GM18861 (cell line): ENCODE data around the gene CLP1.

Source experiments
- ATAC-seq: cut with Tn5 transposase; IDR thresholded peaks from one replicate; pipeline ENCODE4 v1.9.1; 2021; ENCODE audit not compliant: unreplicated experiment

Gene CLP1

DNA sequence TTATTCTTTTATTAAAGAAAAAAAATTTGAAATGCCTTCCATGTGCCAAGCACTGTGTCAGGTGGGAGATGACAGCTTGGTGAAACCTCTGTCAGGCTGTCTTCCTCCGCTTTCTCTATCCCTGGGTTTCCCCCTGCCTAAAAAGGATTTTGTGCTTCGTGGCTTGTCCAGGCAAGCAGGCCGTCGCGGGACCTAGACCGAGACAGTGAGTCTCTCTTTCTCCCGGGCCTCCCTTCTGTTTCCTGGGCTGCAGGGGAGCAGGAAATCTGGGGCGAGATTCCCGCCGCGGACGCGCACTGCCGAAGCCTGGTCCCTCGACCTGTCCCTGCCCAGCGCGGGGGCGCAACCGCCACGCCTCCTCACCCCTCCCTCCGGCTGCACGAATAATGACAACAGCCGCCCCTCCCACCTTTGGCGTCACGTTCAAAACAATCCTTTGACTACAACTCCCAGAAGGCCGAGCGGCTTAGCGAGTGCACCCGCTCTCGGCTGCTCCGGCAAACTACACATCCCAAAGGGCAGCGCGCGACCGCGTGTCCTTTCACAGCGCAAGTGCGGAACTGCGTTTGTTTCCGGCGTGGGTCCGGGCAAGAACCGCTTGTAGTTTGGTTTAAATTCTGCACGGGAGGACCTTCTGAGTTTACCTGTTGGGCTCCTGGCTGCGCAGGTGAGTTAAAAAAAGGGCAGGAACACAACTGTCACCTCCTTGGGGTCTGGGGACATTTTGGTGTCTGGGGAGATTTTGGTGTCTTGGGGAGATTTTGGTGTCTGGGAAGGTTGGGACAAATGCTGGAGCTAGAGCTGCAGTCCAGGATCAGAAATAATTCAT, at the start of gene CLP1:
TSS of gene CLP1 (plus strand) at position 569 of the 829 bp plus-strand sequence. CDS start 1,715 bp downstream, outside the sequence.
- ATAC-seq = peak; percentile 99

DNA sequence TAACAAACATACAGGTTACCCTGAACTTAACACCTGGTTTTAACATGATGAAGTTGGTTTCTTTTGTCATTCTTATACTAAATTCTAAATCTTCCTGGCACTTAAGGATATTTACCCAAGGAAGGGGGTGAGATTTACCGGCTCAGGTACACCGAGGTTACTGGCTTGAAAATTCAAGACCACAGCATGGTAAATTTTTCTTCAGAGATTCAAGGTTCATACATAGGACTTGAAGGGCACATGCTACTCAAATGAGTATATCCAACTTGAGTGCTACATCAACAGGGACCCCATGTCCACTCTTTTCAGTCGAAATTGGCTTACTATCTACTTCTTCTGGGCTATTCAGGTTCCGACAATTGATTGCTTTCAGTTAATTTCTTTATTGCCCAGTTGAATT, 47.4 kb upstream of the CLP1 start:
- no peak for ATAC-seq

- no peak for ATAC-seq
Observed at GRCh38 chr11:57614234-57614772, 43.3 kb upstream of the CLP1 start.

- ATAC-seq = no peak
Observed at GRCh38 chr11:57615308-57615707, 42.3 kb upstream of the CLP1 start.

DNA sequence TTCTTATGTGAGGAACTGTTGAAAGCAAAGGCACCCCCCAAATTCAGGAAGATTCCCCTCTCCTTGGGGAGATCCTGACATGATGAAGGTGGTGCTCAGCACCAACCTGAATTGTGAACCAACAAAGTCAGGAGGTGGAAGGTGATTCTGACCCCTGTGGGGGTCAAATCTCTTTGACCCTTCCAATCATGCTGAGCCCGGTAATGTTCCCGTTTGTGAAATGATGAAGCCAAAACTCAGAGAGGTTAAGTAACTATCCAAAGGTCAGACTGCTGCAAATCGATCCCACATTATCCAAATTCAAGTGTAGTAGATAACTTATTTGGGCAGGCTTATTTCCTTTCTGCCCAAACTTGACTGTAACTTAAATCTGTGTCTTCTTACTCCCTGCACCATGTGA, 41.0 kb upstream of the CLP1 start:
- ATAC-seq = no peak

- ATAC-seq = no peak
Observed at GRCh38 chr11:57618438-57618837, 39.1 kb upstream of the CLP1 start.

- no peak for ATAC-seq
Observed at GRCh38 chr11:57619331-57619730, 38.2 kb upstream of the CLP1 start.

DNA sequence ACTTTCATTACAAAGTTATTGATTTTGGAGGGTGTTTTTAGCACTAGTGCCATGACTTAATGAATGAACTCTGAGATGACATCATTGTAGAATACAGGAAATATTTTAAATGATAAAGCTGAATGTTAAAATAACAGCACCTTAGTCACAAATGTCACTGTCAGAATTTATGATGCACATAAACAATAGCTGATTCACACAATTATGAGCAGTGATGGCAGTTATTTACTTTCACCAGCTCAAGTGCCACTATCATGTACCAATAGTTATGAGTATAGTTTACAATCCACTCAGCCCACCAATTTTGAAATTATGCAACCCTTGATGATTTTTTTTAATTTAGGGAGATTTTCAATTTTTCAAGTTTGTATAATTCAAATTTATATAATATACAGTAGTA, 37.1 kb upstream of the CLP1 start:
- no peak for ATAC-seq

GRCh38 chr11:57622263-57622662, 35.3 kb upstream of the CLP1 start:
- no peak for ATAC-seq

DNA sequence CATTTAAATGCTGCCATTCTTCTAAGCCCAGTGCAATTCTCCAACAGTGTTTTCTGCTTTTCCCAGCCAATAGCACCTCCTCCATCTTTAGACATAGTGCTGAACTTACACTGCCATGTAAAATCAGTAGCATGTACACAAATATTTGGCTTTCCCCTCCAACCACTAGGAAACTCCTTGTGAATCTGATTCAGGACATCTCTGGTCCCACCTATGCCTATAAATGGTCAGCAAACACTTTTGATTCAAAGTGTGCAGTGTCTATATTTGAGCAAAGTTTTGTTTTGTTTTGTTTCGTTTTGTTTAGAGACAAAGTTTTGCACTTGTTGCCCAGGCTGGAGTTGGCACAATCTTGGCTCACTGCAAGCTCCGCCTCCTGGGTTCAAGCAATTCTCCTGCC, 32.7 kb upstream of the CLP1 start:
- ATAC-seq = no peak

GRCh38 chr11:57626895-57627294, 30.7 kb upstream of the CLP1 start:
- no peak for ATAC-seq

DNA sequence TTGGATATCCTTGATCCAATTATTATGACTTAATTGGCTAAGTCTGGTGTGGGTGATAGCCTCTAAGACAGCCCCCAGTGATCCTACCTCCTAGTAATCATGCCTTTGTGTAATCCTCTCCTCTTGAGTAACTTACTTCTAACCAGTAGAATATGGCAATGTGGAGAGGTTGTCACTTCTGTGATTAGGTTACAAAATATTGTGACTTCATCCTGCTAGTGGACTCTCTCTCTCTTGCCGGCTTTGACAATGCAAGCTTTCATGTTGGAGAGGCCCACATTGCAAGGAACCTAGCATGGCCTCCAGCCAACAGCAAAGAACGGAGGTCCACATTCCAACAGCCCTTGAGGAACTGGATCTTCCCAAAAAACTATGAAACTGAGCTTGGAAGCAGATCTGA, 27.4 kb upstream of the CLP1 start:
- no peak for ATAC-seq

DNA sequence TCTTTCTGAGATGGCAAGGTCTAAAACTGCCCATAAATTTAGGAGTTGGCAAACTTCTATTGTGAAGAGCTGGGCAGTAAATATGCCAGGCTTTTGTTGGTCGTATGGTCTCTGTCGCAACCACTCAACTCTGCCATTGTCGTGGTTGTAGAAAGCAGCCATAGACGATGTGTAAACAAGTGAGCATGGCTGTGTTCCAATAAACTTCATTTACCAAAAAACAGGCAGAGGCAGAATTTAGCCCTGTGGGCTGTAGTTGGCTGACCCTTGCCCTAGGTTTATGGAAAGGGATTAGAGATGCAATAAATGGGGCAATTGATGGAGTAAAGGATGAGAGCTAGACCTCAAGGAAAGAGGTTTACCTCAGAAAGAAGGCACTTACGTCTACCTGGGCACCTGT, 25.4 kb upstream of the CLP1 start:
- no peak for ATAC-seq

GRCh38 chr11:57633394-57634070, 24.0 kb upstream of the CLP1 start:
- no peak for ATAC-seq

DNA sequence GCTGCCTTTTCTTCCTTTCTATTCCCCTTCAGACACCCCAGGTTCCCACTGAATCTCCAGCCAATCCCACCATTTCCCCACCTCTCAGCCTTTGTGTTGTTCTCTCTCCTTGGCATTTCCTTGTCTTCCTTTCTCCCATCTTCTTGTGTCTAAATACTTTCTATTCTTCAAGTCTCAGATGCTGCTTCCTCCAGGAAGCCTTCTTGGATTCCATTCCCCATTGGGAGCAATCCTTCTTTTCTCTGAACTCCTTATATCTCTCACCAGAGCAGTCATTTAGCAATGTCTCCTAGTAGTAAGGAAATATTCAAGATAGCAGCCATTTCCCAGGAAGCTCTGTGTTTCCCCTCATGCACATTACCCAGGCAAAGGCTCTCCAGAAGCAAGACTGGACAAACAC, 23.3 kb upstream of the CLP1 start:
- no peak for ATAC-seq

DNA sequence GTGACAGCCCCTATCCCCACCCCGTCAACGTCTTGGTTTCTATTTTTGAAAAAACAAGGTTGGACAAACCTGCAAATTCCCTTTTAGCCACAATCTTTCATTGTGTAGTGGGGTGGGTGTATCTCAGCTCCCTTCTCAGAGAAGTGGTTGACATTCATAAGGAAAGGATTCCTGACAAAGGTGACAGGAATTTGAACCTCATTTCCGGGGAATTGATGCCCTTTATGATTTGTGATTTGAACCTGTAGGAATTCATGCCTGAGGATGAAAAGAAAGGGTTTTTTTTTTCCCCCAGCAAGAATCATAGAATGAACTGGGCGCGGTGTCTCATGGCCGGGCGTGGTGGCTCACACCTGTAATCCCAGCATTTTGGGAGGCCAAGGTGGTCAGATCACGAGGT, 22.3 kb upstream of the CLP1 start:
- ATAC-seq = no peak

DNA sequence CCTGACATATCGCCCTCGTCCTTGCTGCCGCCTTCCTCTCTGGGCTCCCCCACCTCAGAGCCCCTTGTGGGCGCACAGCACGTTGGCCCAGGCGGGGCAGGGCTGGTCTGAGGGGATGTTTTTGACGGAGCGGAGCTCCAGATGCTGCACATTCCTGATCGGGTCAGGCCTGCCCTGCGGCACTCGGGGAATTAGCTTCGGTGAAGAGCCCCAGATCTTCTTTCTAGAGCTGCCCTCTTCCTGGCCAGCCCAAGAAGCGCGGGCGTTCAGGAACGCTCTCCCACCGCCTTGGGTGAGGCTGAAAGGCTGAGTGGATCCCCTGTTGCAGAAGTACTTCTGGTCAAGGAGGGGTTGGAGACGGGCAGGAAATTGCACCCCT, 19.9 kb upstream of the CLP1 start:
- ATAC-seq = no peak

GRCh38 chr11:57638005-57638781, 19.4 kb upstream of the CLP1 start:
- ATAC-seq = no peak

- ATAC-seq = no peak
Observed at GRCh38 chr11:57638811-57639320, 18.7 kb upstream of the CLP1 start.

GRCh38 chr11:57639321-57640067, 18.1 kb upstream of the CLP1 start:
- ATAC-seq = no peak
